Measurements from ENCODE around the gene EPS8. TPM values are rescaled to one million over a fixed set of nuclear protein-coding genes. Genes with fewer than 3 reads are reported as not detected.

The EPS8 gene
- total RNA-seq, 1 experiment from 2014 or later, result 7.5 TPM

DNA sequence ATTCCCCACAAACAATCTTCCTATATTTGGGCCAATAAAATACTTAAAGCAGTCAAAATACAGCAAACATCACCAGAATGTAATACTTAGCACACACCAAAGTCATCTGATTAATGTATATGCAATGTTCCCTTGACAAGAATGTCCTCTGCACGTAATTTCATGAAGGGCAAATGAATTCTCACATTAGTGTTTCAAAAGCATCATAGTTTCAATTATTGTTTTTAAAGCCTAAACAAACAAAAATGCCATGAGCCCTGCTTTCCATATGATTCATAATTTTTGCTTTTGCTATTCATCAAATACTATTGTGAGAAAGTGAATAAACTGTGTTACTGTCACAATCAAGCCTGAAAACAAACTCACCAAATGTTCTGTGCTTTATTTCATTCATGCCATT lies 156.0 kb downstream of the EPS8 start (continued):
- TF ChIP-seq, protein P1, sequence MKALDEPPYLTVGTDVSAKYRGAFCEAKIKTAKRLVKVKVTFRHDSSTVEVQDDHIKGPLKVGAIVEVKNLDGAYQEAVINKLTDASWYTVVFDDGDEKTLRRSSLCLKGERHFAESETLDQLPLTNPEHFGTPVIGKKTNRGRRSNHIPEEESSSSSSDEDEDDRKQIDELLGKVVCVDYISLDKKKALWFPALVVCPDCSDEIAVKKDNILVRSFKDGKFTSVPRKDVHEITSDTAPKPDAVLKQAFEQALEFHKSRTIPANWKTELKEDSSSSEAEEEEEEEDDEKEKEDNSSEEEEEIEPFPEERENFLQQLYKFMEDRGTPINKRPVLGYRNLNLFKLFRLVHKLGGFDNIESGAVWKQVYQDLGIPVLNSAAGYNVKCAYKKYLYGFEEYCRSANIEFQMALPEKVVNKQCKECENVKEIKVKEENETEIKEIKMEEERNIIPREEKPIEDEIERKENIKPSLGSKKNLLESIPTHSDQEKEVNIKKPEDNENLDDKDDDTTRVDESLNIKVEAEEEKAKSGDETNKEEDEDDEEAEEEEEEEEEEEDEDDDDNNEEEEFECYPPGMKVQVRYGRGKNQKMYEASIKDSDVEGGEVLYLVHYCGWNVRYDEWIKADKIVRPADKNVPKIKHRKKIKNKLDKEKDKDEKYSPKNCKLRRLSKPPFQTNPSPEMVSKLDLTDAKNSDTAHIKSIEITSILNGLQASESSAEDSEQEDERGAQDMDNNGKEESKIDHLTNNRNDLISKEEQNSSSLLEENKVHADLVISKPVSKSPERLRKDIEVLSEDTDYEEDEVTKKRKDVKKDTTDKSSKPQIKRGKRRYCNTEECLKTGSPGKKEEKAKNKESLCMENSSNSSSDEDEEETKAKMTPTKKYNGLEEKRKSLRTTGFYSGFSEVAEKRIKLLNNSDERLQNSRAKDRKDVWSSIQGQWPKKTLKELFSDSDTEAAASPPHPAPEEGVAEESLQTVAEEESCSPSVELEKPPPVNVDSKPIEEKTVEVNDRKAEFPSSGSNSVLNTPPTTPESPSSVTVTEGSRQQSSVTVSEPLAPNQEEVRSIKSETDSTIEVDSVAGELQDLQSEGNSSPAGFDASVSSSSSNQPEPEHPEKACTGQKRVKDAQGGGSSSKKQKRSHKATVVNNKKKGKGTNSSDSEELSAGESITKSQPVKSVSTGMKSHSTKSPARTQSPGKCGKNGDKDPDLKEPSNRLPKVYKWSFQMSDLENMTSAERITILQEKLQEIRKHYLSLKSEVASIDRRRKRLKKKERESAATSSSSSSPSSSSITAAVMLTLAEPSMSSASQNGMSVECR (CRISPR knock-in tag; IDR thresholded peaks at IDR 0.05; ENCODE audit: borderline replicate concordance), result no peak
- no peak for TF ChIP-seq NFYB (CRISPR knock-in tag; conservative IDR thresholded peaks at IDR 0.05; ENCODE audit: low read depth)
- TF ChIP-seq PRRX2 (CRISPR knock-in tag; IDR thresholded peaks at IDR 0.05), result no peak
- TF ChIP-seq, protein P2, sequence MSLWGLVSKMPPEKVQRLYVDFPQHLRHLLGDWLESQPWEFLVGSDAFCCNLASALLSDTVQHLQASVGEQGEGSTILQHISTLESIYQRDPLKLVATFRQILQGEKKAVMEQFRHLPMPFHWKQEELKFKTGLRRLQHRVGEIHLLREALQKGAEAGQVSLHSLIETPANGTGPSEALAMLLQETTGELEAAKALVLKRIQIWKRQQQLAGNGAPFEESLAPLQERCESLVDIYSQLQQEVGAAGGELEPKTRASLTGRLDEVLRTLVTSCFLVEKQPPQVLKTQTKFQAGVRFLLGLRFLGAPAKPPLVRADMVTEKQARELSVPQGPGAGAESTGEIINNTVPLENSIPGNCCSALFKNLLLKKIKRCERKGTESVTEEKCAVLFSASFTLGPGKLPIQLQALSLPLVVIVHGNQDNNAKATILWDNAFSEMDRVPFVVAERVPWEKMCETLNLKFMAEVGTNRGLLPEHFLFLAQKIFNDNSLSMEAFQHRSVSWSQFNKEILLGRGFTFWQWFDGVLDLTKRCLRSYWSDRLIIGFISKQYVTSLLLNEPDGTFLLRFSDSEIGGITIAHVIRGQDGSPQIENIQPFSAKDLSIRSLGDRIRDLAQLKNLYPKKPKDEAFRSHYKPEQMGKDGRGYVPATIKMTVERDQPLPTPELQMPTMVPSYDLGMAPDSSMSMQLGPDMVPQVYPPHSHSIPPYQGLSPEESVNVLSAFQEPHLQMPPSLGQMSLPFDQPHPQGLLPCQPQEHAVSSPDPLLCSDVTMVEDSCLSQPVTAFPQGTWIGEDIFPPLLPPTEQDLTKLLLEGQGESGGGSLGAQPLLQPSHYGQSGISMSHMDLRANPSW (CRISPR knock-in tag; conservative IDR thresholded peaks at IDR 0.05; ENCODE audit: low read depth), result no peak

DNA sequence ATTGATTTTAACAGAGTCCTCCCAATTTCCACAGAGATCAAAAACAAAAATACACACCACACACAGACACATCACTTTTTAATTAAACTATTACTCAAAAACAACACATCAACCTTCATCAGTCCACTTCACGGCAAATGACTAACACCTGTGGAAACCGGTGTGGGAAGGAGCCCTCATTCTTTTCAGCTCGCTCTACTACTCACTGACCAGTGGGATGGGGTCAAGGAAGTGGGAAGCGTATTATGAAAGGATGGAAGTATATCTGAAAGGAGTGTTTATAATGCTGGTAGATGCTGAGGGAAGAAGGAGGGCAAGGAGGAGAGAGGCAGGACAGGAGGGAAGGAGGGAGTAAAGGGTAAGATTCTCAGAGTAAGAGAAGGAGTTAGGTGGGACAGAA lies 156.5 kb downstream of the EPS8 start:
- no peak overlapping the region; the same call in 1 of the 2 replicates for H3K27ac Mint-ChIP-seq
- H3K36me3 Mint-ChIP-seq, result no peaks in the 10 kb centered on the region
- ATAC-seq (no peak), DNase-seq (ENCODE audit: low spot score) (no peak)
- H3K4me1 Mint-ChIP-seq, result peaks cover 23% of the 10 kb centered on the region
- ChIA-PET POLR2A (no interaction called here), CTCF (no interaction called here)
- no peaks in the 10 kb centered on the region for H3K9me3 Mint-ChIP-seq
- no peaks in the 10 kb centered on the region for H3K27me3 Mint-ChIP-seq (ENCODE audit: low read depth)
- no peak for TF ChIP-seq RELA (CRISPR knock-in tag; IDR thresholded peaks at IDR 0.05; ENCODE audit: borderline replicate concordance)
- H3K4me3 Mint-ChIP-seq, result no peak overlapping the region

DNA sequence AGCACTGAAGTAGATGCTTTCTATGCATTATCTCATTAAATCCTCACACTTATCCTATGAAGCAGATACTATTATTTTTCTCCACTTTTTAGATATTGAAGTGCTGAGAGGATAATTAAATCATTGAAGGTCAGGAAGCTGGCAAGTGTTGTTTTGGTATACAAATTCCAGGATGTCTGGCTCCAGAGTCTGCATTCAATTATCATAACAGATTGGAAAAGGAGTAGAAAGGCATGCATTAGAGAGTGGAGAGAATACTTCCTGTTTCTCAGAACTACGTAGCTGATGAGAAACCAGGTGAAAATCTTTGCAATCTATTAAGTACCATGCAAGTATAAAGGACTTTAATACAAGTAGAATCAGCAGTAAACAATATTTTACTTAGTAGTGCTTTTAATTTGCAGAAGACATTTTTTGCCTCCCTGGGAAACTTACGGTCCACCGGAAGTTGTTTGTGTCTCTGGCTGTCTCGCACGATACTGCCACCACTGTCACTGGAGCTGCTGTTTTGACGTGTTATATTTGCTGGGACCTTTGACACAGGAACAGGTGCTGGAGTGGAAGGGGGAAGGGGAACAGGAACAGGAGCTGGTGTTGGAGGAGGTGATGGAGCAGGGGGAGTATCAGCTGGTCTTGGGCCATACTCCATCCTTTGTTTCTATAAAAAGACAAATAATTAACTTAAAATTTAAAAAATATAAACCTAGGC lies 158.0 kb downstream of the EPS8 start:
- H3K4me1 Mint-ChIP-seq, result peaks cover 14% of the 10 kb centered on the region
- H3K36me3 Mint-ChIP-seq, result no peaks in the 10 kb centered on the region
- no peaks in the 10 kb centered on the region for H3K27me3 Mint-ChIP-seq (ENCODE audit: low read depth)
- no peaks in the 10 kb centered on the region for H3K9me3 Mint-ChIP-seq
- TF ChIP-seq GABPB1 (CRISPR knock-in tag; IDR thresholded peaks at IDR 0.05) (no peak), HMGA2 (CRISPR knock-in tag; IDR thresholded peaks at IDR 0.05) (no peak), ZBTB21 (CRISPR knock-in tag; IDR thresholded peaks at IDR 0.05; ENCODE audit: borderline replicate concordance) (no peak), ZNF396 (CRISPR knock-in tag; IDR thresholded peaks at IDR 0.05; ENCODE audit: borderline replicate concordance) (no peak), JAZF1 (CRISPR knock-in tag; IDR thresholded peaks at IDR 0.05) (no peak), FOXP1 (CRISPR knock-in tag; IDR thresholded peaks at IDR 0.05; ENCODE audit: borderline replicate concordance) (no peak), FOXK1 (CRISPR knock-in tag; IDR thresholded peaks at IDR 0.05) (no peak), TEAD4 (CRISPR knock-in tag; IDR thresholded peaks at IDR 0.05) (no peak)
- TF ChIP-seq, protein P1 (CRISPR knock-in tag; IDR thresholded peaks at IDR 0.05; ENCODE audit: borderline replicate concordance), result no peak
- no peak overlapping the region for H3K4me3 Mint-ChIP-seq
- no peak for DNase-seq (ENCODE audit: low spot score)
- CTCF ChIA-PET, result no interaction called here
- H3K27ac Mint-ChIP-seq, result peak overlapping the region; percentile 77; the same call in 1 of the 2 replicates
- no peak for ATAC-seq
- POLR2A ChIA-PET, result no interaction called here
